ENCODE measurements around the gene CTSD.

CTSD gene

DNA sequence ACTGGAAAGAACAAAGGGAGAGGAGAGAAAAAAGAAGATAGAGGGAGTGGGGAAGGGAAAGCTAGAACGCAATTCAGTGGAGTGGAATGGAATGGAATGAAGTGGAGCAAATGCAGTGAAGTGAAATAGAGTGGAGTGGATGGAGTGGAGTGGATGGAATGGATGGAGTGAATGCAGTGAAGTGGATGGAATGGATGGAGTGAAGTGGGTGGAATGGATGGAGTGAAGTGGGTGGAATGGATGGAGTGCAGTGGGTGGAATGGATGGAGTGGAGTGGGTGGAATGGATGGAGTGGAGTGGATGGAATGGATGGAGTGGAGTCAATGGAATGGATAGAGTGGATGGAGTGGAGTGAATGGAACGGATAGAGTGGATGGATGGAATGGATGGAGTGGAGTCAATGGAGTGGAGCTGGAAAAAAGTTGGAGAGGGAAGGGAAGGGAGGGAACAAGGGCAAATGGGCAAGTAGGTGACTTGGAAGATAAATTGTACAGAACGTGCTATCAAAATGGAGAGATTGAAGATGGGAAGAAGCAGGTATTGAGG, 27.2 kb downstream of the CTSD start:
- H3K4me3 ChIP-seq (ENCODE audit: low read depth, low read length) = no peak overlapping the region
- TF ChIP-seq, protein P1, sequence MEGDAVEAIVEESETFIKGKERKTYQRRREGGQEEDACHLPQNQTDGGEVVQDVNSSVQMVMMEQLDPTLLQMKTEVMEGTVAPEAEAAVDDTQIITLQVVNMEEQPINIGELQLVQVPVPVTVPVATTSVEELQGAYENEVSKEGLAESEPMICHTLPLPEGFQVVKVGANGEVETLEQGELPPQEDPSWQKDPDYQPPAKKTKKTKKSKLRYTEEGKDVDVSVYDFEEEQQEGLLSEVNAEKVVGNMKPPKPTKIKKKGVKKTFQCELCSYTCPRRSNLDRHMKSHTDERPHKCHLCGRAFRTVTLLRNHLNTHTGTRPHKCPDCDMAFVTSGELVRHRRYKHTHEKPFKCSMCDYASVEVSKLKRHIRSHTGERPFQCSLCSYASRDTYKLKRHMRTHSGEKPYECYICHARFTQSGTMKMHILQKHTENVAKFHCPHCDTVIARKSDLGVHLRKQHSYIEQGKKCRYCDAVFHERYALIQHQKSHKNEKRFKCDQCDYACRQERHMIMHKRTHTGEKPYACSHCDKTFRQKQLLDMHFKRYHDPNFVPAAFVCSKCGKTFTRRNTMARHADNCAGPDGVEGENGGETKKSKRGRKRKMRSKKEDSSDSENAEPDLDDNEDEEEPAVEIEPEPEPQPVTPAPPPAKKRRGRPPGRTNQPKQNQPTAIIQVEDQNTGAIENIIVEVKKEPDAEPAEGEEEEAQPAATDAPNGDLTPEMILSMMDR (IDR thresholded peaks at IDR 0.05; ENCODE audit: low read depth, low read length) = no peak

DNA sequence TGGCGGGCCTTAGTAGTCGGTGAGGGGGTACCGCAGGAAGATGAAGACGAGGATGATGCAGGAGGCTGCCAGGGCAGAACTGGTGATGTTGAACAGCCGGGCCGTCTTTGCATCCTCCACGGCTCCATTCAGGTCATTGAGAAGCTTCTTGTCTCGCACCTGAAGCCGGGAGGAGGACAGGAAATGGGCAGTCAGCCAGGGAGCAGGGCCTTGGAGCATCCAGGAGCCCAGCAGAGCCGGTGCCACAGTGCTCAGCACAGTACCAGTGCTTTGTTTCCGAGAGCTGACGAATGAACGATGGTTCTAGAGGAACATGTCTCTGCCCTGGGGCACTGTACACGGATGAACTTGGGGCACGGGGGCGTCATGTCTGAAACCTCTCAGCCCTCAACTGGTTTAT, 28.5 kb downstream of the CTSD start:
- no peak overlapping the region for H3K4me3 ChIP-seq (ENCODE audit: low read depth, low read length)
- TF ChIP-seq, protein P1 (IDR thresholded peaks at IDR 0.05; ENCODE audit: low read depth, low read length) = no peak

DNA sequence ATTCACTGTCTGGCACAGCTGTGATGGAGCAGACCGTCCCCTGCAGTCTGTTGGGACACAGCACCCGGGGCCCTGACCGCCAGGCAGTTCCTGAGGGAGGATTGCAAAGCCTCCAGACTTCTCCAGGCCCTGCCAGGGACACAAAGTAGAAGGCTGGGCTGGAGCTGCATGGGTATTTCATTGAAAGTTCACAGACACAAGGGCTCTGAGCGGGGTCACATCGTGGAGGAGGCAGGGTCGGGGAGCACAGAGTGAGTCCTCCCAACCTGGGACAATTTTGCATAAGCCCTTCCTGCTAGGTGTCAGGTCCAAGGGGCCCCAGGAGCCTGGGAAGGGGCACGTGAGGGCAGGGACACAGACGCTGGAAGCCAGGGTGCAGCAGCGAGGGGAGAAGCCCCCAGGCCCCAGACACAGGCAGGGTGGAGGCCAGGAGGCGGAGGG, 29.1 kb downstream of the CTSD start:
- H3K4me3 ChIP-seq (ENCODE audit: low read depth, low read length) = no peak overlapping the region
- TF ChIP-seq, protein P1 (IDR thresholded peaks at IDR 0.05; ENCODE audit: low read depth, low read length) = no peak

DNA sequence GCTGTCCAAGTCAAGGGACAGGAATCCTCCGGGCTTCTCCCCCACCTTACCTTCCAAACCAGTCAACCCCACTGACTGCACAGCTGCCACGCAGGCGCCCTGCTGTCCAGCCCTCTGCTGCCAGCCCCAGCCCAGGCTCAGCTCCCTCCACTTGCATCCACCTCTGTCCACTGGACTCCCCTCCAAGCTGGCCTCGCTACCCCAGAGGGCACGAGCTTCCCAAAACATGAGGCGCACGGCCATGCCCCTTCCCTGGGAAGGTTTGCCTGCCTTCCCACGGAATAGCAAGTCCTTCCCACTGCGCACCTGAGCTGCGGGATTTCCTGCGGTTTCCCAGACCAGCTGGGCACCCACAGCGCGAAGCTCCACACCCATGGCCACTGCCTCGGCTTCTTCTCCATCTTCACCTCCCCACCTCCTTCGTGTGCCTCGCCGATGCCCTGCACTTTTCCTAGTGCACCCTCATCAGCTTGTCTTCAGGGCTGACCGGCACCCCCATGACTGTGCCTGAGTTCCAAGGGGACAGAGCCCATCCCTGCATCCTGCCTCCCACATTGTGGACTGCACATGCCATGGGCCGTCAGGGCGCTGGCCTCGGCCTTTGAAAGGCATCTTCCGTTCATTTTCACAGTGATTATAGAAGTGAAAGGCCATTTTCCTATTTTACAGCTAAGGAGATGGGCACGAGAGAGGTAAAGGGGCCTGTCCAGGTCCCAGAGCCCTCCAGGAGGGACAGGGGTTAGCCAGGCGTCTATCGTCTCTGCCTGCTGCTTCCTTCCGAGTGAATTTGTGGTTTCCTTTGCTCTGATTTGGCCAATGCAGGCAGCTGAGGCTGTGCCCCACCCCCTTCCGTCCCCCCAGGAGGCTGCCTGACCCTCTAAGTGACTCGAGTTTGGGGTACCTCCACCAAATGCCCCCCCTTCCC, 29.7 kb downstream of the CTSD start:
- H3K4me3 ChIP-seq (ENCODE audit: low read depth, low read length) = no peak overlapping the region
- TF ChIP-seq, protein P1 (IDR thresholded peaks at IDR 0.05; ENCODE audit: low read depth, low read length) = no peak

DNA sequence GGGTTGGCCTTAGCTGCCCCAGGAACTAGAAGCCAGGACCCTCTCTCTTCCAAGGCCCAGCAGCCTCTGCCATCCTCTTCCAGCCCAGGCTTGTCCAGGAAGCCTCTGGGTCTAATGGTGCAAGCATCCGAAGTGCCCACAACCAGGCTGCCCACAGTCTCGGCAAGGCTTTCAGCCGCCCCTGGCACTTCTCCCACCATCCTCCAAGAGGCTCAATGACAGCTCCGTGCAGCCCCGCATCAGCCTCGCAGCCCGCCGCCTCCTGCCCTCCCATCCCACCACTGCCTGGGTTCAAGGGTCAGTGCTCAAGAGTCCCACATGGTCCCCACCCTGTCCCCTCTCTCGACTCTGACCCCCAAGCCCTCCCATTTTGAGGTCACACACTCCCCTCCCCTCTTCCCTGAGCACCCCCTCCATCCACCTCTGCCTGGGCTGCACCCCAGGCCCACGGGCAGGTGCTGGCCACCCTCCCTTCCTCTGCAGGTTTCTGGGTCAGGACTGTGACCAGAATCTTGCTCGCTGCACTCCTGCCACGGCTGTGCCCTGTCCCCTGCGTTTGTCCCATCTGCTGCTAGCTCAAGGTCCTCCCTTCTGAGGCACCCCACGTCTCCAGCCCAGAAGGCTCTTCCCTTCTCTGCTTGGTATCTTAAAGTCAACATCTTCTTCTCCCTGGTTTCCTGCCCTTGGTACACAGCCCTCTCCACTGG, 30.6 kb downstream of the CTSD start:
- H3K4me3 ChIP-seq (ENCODE audit: low read depth, low read length) = no peak overlapping the region
- TF ChIP-seq, protein P1 (IDR thresholded peaks at IDR 0.05; ENCODE audit: low read depth, low read length) = no peak

DNA sequence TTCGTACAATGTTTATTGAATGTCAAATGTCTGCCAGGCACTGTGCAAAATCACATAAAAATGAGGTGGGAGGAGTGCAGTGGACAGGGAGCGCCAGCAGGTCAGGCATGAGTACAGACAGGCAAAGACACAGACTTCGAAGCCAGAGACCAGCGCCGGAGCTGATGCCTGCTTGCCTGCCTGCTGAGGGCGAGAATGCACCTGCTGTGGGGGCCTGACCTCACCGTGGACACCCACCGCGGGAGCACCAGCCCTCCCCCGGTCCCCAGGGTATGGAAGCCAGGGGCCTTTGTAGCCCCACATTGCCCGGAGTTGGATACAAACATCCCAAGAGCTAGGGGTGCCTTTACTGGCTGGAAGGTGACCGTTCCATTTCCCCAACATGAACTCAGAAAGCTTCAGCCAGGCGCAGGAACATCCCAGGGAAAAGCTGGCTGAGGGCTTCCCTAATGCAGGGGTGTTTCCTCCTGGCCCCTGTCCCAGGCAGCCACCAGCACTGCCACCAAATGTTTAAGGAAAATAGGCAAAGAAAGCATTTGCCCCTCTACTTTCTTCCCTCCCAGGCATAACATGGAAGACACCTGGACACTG, 31.2 kb downstream of the CTSD start:
- TF ChIP-seq, protein P1 (IDR thresholded peaks at IDR 0.05; ENCODE audit: low read depth, low read length) = no peak
- H3K4me3 ChIP-seq (ENCODE audit: low read depth, low read length) = no peak overlapping the region
